Body of pancreas (tissue), 4 donors: Measurements from ENCODE around the gene FASTK.

ENCODE experiments used
- POLR2A ChIP-seq, 3 donors: fragments of 450-650 bp; IDR thresholded peaks; one replicate each; pipeline ENCODE4 v1.6.1; 2016; ENCODE audit warnings: antibody characterized with exemption in 3 of 3, mild to moderate bottlenecking in 2 of 3
- TF ChIP-seq, protein P1 (sequence below), 7 experiments: fragments of 450-650 bp in 4 of 7; fragments of 200-600 bp in 3 of 7; sonication (generic) in 3 of 7; IDR thresholded peaks; one replicate each; pipeline ENCODE4 v1.5.1; 2016 to 2019; ENCODE audit warnings: antibody characterized with exemption in 7 of 7

GRCh38 chr7:151053751-151054150, 26.9 kb downstream of the FASTK start:
- TF ChIP-seq, protein P1, sequence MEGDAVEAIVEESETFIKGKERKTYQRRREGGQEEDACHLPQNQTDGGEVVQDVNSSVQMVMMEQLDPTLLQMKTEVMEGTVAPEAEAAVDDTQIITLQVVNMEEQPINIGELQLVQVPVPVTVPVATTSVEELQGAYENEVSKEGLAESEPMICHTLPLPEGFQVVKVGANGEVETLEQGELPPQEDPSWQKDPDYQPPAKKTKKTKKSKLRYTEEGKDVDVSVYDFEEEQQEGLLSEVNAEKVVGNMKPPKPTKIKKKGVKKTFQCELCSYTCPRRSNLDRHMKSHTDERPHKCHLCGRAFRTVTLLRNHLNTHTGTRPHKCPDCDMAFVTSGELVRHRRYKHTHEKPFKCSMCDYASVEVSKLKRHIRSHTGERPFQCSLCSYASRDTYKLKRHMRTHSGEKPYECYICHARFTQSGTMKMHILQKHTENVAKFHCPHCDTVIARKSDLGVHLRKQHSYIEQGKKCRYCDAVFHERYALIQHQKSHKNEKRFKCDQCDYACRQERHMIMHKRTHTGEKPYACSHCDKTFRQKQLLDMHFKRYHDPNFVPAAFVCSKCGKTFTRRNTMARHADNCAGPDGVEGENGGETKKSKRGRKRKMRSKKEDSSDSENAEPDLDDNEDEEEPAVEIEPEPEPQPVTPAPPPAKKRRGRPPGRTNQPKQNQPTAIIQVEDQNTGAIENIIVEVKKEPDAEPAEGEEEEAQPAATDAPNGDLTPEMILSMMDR (IDR thresholded peaks at IDR 0.05): no peak
- TF ChIP-seq POLR2A (IDR thresholded peaks at IDR 0.05): no peak
